HG03097 (cell line): ENCODE results near the gene GRK1.
"Not testable (repeated sequence)": the region's sequence is repeated elsewhere in the genome, so short reads cannot be mapped to it uniquely, and the experiment has no call there.

ENCODE experiments used
- ATAC-seq: cut with Tn5 transposase; IDR thresholded peaks from one replicate; pipeline ENCODE4 v1.9.1; 2021; ENCODE audit not compliant: unreplicated experiment, low FRiP score

Gene GRK1

GRCh38 chr13:113666951-113667701, at the start of gene GRK1:
TSS of gene GRK1 (plus strand) at chr13:113667219. CDS start at chr13:113667387, 168 bp downstream.
- ATAC-seq: no peak

- no peak for ATAC-seq
Measured at GRCh38 chr13:113617961-113618360, 49.1 kb upstream of the GRK1 start.

DNA sequence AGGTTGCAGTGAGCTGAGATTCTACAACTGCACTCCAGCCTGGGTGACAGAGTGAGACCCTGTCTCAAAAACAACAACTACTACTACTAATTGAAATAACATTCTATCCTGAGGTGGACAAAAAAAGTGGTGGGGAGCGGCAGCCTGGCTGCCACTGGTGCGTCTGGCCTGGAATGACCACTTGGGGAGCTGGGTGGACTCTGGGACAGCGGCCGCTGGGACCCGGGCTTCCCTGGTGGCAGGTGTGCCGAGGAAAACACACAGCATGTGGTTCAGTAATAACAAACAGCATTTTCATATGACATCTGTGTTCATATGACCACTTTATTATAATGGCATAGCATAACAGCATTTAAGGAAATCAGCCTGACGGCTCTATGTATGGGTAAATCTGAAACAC, 48.6 kb upstream of the GRK1 start:
- no peak for ATAC-seq

DNA sequence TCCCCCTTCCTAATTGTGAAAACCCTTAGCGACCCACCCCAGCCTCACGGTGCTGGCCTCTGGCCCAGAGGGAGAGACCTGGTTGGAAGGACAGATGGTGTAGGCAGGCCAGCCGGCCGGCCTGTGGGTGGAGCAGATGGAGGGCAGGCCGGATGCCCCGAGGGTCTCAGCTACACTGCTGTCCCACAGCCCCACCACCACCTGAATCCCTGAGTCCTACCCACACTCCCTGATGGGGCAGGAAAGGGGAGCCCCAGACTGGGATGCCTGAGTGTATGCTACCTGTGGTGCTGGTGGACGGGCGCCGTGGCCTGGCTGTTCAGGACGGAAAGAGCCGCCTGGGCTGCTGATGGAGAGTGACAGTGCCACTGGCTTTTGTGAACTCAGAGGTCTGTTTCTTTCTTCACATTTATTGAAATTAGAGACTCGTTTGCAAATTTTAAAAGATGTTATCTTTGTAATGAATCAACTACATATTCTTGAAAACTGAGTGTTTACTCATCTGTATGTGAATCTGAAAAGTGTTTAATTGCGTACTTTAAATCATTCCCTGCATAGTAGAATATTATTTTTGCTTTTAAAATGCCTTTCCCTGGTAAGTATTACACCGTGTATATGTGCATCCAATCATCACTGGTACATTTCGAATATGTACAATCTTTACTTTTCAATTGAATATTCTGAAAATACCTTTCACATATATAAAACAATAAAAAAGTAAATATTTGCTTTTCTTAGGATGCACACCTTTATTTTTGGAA, 46.8 kb upstream of the GRK1 start:
- no peak for ATAC-seq

DNA sequence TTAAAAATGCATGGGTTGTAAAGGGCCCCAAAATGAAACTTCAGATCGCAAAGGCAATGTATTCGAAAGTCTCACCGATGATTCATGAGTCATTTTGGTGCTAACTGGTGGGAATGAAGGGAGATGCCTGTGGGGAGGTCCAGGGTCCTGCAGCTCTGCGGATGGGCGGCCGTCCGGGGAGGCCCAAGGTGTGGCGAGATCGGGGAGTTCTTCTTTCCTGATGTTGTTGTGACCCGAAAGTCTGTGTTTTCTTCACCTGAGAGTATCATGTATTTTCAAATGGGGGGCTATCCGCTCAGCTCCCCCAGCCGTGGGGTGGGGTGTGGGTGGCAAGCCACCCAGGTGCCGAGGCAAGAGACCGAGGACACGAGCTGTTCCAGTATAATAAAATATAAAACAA, 46.0 kb upstream of the GRK1 start:
- ATAC-seq: no peak

DNA sequence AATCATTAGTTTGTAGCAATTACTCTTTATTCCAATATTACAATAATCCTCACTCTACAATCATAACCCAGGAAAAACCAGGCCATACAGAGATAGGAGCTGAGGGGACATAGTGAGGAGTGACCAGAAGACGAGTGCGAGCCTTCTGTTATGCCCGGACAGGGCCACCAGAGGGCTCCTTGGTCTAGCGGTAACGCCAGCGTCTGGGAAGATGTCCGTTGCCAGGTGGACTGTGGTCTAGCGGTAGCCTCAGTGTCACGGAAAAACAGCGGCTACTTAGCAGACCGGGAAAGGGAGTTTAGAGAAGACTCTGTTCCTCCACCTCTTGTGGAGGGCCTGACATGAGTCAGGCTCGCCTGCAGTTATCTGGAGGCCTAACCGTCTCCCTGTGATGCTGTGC, 45.5 kb upstream of the GRK1 start:
- not testable (repeated sequence) for ATAC-seq

GRCh38 chr13:113621986-113622550, 45.0 kb upstream of the GRK1 start:
- ATAC-seq: not testable (repeated sequence)

DNA sequence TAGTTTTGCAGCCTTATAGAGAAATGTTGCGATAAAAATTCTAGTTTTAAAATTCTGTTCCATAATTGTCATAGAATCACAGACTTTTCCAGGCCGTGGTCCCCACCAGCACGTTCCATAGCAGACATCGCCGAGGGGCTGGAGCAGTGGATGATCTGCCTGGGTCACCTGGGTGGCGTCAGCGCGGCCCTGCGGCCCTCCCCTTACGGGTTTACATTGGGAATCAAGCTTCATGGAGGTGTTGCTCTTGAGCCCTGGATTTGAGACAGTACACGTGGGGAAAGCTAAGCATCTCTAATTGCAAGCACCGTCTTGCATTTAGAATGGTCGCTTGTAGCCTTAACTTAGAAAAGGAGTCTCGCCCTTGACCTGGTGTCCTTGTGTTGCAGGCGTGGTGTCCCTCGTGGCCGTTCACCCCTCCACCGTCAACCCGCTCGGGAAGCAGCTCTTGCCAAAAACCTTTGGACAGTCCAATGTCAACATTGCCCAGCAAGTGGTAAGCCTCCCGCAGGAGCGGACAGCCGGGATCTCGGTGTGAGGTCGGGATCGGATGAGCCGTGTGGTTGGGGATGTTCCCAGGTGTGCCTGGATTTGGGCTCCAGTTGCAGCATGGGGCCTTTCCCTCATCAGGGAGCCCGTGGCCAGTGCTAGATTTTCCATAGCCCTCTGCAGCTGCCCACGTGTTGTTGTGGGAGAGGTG, 44.1 kb upstream of the GRK1 start:
- no peak for ATAC-seq

GRCh38 chr13:113623491-113624234, 43.4 kb upstream of the GRK1 start:
- ATAC-seq: no peak

GRCh38 chr13:113624235-113624587, 42.8 kb upstream of the GRK1 start:
- no peak for ATAC-seq

- ATAC-seq: not testable (repeated sequence)
Measured at GRCh38 chr13:113624640-113625304, 42.2 kb upstream of the GRK1 start.

- ATAC-seq: no peak
Measured at GRCh38 chr13:113625965-113626721, 40.9 kb upstream of the GRK1 start.

- ATAC-seq: no peak
Measured at GRCh38 chr13:113627136-113627535, 39.9 kb upstream of the GRK1 start.

- ATAC-seq: no peak
Measured at GRCh38 chr13:113628291-113629270, 38.4 kb upstream of the GRK1 start.

DNA sequence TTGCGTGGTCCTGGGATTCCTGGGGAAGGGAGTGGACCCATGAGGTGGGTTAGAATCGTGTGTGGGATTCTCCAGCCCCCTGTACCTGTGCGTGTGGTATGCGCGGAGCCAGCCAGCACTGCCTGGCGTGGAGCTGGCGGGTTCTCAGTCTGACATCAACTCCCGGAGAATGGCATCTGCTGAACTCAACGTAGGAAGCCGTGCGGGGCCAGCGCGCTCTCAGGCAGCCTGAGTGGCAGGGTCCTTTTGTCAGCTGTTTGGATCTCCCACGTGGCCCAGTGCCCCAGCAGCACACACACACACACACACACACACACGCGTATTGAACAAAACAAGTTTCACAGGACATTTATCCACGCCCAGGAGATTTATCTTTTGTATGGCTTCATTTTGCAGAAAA, 37.2 kb upstream of the GRK1 start:
- ATAC-seq: no peak

DNA sequence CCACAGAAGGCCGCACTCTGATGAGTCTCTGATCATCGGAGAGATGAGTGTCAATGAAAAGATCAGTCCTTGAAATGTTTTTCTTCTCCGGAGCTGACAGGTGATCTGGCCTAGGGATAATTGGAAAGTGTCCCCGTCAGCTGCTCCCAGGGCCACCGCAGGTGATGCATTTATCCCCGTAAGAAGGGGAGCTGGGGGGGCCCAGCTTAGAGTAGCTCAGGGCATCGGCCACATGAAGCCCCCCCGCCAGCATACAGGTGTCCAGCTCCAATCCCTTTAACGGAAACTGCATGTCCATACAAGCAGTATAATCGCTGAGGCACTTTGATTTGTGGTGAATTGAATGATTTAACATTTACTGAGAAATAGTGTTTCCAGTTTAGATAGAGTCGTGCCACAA, 36.7 kb upstream of the GRK1 start:
- ATAC-seq: no peak

DNA sequence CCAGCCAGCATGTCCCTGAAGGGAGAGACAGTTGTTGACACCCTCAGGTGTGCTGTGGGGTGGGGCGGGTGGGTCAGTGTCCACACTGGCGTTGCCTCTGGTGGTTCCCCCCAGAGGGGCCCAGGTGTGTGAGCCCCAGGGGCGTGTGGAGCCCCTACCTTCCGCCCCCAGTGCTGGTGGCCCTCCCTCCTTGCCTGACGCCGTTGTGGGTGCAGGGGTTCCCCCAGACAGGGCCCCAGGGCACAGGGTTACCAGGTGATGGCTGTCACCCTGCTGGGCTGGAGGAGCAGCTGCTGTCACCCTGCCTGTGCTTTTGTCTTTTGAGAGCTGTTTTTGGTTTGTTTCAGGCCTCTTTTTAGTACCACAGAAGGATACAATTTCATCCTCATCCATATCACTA, 36.2 kb upstream of the GRK1 start:
- ATAC-seq: no peak
